PC-9 (cell line): Measurements from ENCODE around the gene LYST. TPM values are rescaled to one million over a fixed set of nuclear protein-coding genes. Genes with fewer than 3 reads are reported as not detected.

Source experiments
- BruUV-seq: library from RNA; stranded (reverse); fragments of 400-500 nt; replicated peaks from 2 replicates; lab custom pipeline; 2021; lab: Mats Ljungman, UMichigan
- CTCF ChIA-PET: fragments of 300-600 bp; sonication (Branson Sonifier 250); formaldehyde crosslinking; loops from one replicate; lab custom pipeline; 2022; ENCODE audit warnings: antibody characterized with exemption; lab: Charles Lee
- POLR2A ChIA-PET: fragments of 300-600 bp; sonication (Branson Sonifier 250); formaldehyde crosslinking; loops from one replicate; lab custom pipeline; 2022; ENCODE audit warnings: antibody characterized with exemption; ENCODE audit not compliant: unreplicated experiment; lab: Charles Lee
- DNase-seq, 2 experiments: peaks; one replicate each; pipeline versions ENCODE4 v3.0.0 to v3.0.0-alpha.2; 2015 to 2022; ENCODE audit warnings: mixed read lengths in 1 of 2
- H2AFZ ChIP-seq: fragments of 200-600 bp; sonication (generic); 2 replicates; pipeline ENCODE4 v1.8.1; 2017; ENCODE audit warnings: antibody characterized with exemption
- H3F3A ChIP-seq: fragments of 200-600 bp; sonication (generic); 2 replicates; pipeline ENCODE4 v1.8.1; 2017; ENCODE audit warnings: antibody characterized with exemption, mild to moderate bottlenecking, low read depth; ENCODE audit not compliant: insufficient read depth
- H3K27ac ChIP-seq: fragments of 200-600 bp; sonication (generic); 2 replicates; pipeline ENCODE4 v1.6.1; 2016; ENCODE audit warnings: mixed run types
- H3K27me3 ChIP-seq: fragments of 200-600 bp; sonication (generic); 2 replicates; pipeline ENCODE4 v1.6.1; 2016; ENCODE audit warnings: low read depth, mixed run types; ENCODE audit not compliant: insufficient read depth
- H3K36me3 ChIP-seq: fragments of 200-600 bp; sonication (generic); 2 replicates; pipeline ENCODE4 v1.6.1; 2016; ENCODE audit warnings: low read depth, mixed run types
- H3K4me1 ChIP-seq: fragments of 200-600 bp; sonication (generic); replicated peaks from 2 replicates; pipeline ENCODE4 v1.6.1; 2016; ENCODE audit warnings: mixed run types; ENCODE audit not compliant: insufficient read depth
- H3K4me2 ChIP-seq: fragments of 200-600 bp; sonication (generic); 2 replicates; pipeline ENCODE4 v1.6.1; 2017; ENCODE audit warnings: mixed run types
- H3K4me3 ChIP-seq: fragments of 200-600 bp; sonication (generic); 2 replicates; pipeline ENCODE4 v1.6.1; 2016; ENCODE audit warnings: mixed run types
- H3K79me2 ChIP-seq: fragments of 200-600 bp; sonication (generic); 2 replicates; pipeline ENCODE4 v1.6.1; 2017; ENCODE audit warnings: low read depth, mixed run types
- H3K9me2 ChIP-seq: fragments of 200-600 bp; sonication (generic); 2 replicates; pipeline ENCODE4 v1.8.1; 2017; ENCODE audit warnings: mild to moderate bottlenecking; ENCODE audit not compliant: insufficient read depth
- H3K9me3 ChIP-seq: fragments of 200-600 bp; sonication (generic); 2 replicates; pipeline ENCODE4 v1.8.1; 2016; ENCODE audit warnings: low read depth; ENCODE audit not compliant: insufficient read depth
- H4K20me1 ChIP-seq: fragments of 200-600 bp; sonication (generic); 2 replicates; pipeline ENCODE4 v1.8.1; 2017; ENCODE audit not compliant: insufficient read depth
- EZH2 ChIP-seq: fragments of 200-600 bp; sonication (generic); IDR thresholded peaks from 2 replicates; pipeline ENCODE4 v1.8.0; 2017; ENCODE audit warnings: antibody characterized with exemption, low read depth
- intact Hi-C: fragments of 100-400 bp; cut with micrococcal nuclease; formaldehyde crosslinking; loops from one replicate; pipeline ENCODE4 v1.10.0; 2022; ENCODE audit not compliant: unreplicated experiment
- total RNA-seq: library from RNA; stranded (reverse); gene quantifications from 2 replicates; pipeline ENCODE4 v1.2.3, GENCODE V29; 2021
- TF ChIP-seq, protein P1 (sequence below): fragments of 200-600 bp; sonication (generic); conservative IDR thresholded peaks from 2 replicates; pipeline ENCODE4 v1.6.1; 2017; ENCODE audit warnings: mixed run types, antibody characterized with exemption, mild to moderate bottlenecking, moderate library complexity

LYST gene
- total RNA-seq, 1 experiment from 2014 or later, result 14.1 TPM

GRCh38 chr1:235844776-235845175 lies 21.9 kb downstream of the LYST start:
- Histone ChIP-seq H3K27me3 (no peaks in the 10 kb centered on the region), H3K9me3 (peaks cover 6% of the 10 kb centered on the region; the same call in 1 of the 2 replicates), H4K20me1 (no peaks in the 10 kb centered on the region), H3F3A (0 out of 2 replicates have a peak, but pooled peaks cover 5% of the 10 kb centered on the region), H3K4me1 (no peaks in the 10 kb centered on the region), H3K9me2 (no peaks in the 10 kb centered on the region), H3K27ac (no peak overlapping the region), H2AFZ (no peak overlapping the region), H3K4me3 (no peak overlapping the region), H3K79me2 (no peaks in the 10 kb centered on the region; the same call in 1 of the 2 replicates), H3K4me2 (no peak overlapping the region), H3K36me3 (no peaks in the 10 kb centered on the region)
- CTCF ChIA-PET, result no interaction called here
- no TSS peak for BruUV-seq
- intact Hi-C loops, result no loop called here
- POLR2A ChIA-PET, result no interaction called here
- TF ChIP-seq, protein P1, sequence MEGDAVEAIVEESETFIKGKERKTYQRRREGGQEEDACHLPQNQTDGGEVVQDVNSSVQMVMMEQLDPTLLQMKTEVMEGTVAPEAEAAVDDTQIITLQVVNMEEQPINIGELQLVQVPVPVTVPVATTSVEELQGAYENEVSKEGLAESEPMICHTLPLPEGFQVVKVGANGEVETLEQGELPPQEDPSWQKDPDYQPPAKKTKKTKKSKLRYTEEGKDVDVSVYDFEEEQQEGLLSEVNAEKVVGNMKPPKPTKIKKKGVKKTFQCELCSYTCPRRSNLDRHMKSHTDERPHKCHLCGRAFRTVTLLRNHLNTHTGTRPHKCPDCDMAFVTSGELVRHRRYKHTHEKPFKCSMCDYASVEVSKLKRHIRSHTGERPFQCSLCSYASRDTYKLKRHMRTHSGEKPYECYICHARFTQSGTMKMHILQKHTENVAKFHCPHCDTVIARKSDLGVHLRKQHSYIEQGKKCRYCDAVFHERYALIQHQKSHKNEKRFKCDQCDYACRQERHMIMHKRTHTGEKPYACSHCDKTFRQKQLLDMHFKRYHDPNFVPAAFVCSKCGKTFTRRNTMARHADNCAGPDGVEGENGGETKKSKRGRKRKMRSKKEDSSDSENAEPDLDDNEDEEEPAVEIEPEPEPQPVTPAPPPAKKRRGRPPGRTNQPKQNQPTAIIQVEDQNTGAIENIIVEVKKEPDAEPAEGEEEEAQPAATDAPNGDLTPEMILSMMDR, result no peak
- no peak for TF ChIP-seq EZH2
- DNase-seq, result no peak

- no peaks in the 10 kb centered on the region for H3K9me2 ChIP-seq
- no peaks in the 10 kb centered on the region for H3K36me3 ChIP-seq
- no TSS peak for BruUV-seq
- H3K27ac ChIP-seq, result no peak overlapping the region
- H3K9me3 ChIP-seq, result peaks cover 6% of the 10 kb centered on the region; the same call in 1 of the 2 replicates
- no peaks in the 10 kb centered on the region for H3K27me3 ChIP-seq
- no peak for TF ChIP-seq EZH2
- TF ChIP-seq, protein P1, result peak; percentile 59; the same call in 1 of the 2 replicates
- H3K79me2 ChIP-seq, result no peaks in the 10 kb centered on the region; the same call in 1 of the 2 replicates
- H3K4me2 ChIP-seq, result no peak overlapping the region
- H4K20me1 ChIP-seq, result no peaks in the 10 kb centered on the region
- 0 out of 2 replicates have a peak, but pooled peaks cover 5% of the 10 kb centered on the region for H3F3A ChIP-seq
- intact Hi-C loops, result loop anchor here (1.0 kb wide), 1 partner anchor 51 kb away; no protein-coding TSS in a partner anchor
- DNase-seq, result peak in 1 of 2 experiments; percentile 46
- CTCF ChIA-PET, result interaction anchor here (0.5 to 1.6 kb wide), 10 partner anchors 14 to 339 kb away, joined by 3 to 11 read pairs (median 3); no protein-coding TSS in a partner anchor
- no peaks in the 10 kb centered on the region for H3K4me1 ChIP-seq
- POLR2A ChIA-PET, result interaction anchor here (0.6 kb wide), 5 partner anchors 18 to 846 kb away, joined by 3 to 8 read pairs (median 3); no protein-coding TSS in a partner anchor
- H2AFZ ChIP-seq, result no peak overlapping the region
- H3K4me3 ChIP-seq, result no peak overlapping the region
Observed at GRCh38 chr1:235843461-235843961, 23.2 kb downstream of the LYST start.

DNA sequence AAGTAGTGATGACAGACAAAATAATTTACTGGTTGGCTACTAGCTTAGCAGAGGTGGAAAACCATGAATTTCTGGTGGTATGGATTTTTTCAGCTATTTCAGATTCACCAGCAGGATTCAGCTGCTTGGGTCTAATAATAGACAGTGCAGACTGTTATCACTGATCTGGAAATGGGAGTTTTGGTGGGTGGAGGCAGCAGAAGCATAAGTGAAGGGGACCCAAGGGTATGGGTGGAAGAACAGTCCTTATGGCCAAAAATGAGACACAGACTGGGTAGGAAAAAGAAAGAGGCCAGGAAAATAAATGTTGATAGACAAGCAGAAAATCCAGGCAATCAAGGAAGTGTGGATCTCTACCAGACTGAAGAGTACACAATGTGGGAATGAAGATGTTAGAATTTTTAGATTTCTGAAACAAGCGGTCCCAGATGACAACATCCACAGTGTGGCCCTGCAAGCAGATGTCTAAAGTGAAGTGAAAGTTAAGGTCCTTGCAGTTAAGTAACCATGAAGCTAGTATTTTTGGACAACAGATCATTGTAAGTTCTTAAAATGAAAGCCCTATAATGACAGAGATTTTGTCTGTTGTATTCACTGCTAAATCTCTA lies 24.7 kb downstream of the LYST start:
- no TSS peak for BruUV-seq
- no peaks in the 10 kb centered on the region for H3K9me2 ChIP-seq
- no peak for DNase-seq
- ChIA-PET POLR2A (no interaction called here), CTCF (interaction anchor here (0.7 to 1.6 kb wide), 2 partner anchors 11 to 130 kb away, joined by 3 to 11 read pairs; no protein-coding TSS in a partner anchor)
- H3F3A ChIP-seq, result 0 out of 2 replicates have a peak, but pooled peaks cover 5% of the 10 kb centered on the region
- no peaks in the 10 kb centered on the region; the same call in 1 of the 2 replicates for H3K79me2 ChIP-seq
- intact Hi-C loops, result no loop called here
- TF ChIP-seq EZH2, result no peak
- TF ChIP-seq, protein P1, result no peak
- no peaks in the 10 kb centered on the region for H3K9me3 ChIP-seq
- no peak overlapping the region for H3K4me3 ChIP-seq
- H3K4me2 ChIP-seq, result no peak overlapping the region
- no peaks in the 10 kb centered on the region for H4K20me1 ChIP-seq
- H3K27me3 ChIP-seq, result no peaks in the 10 kb centered on the region
- H2AFZ ChIP-seq, result no peak overlapping the region
- no peaks in the 10 kb centered on the region for H3K36me3 ChIP-seq
- H3K4me1 ChIP-seq, result no peaks in the 10 kb centered on the region
- H3K27ac ChIP-seq, result no peak overlapping the region
